Measurements from ENCODE around the gene SEC24D.
A peak's percentile ranks its signal among the peaks of the same experiment; 100 is the strongest.

The SEC24D gene

GRCh38 chr4:118729287-118730286 is 106.3 kb downstream of the SEC24D start:
- Histone ChIP-seq H3K4me1 (ENCODE audit: insufficient read depth, low read length, poor library complexity, severe bottlenecking) (peaks cover 10% of the 10 kb centered on the region), H3K36me3 (ENCODE audit: insufficient read depth, low read length) (peaks cover 53% of the 10 kb centered on the region), H3K9ac (ENCODE audit: low read depth, low read length, poor library complexity, severe bottlenecking) (no peak overlapping the region), H3K4me2 (ENCODE audit: low read depth, low read length, poor library complexity, severe bottlenecking) (peak overlapping the region; percentile 29), H3K9me3 (ENCODE audit: insufficient read depth, low read depth, low read length) (no peaks in the 10 kb centered on the region), H4K20me1 (ENCODE audit: insufficient read depth, low read length, poor library complexity, severe bottlenecking) (no peaks in the 10 kb centered on the region), H3K4me3 (ENCODE audit: low read length, poor library complexity, severe bottlenecking) (no peak overlapping the region), H3K9me2 (replicated peaks; ENCODE audit: low read depth, low read length) (no peaks in the 10 kb centered on the region), H3F3A (ENCODE audit: low read depth) (no peaks in the 10 kb centered on the region), H3K79me2 (ENCODE audit: insufficient read depth, low read length) (no peaks in the 10 kb centered on the region), H3K27me3 (ENCODE audit: insufficient read depth, low read length, poor library complexity, severe bottlenecking) (no peaks in the 10 kb centered on the region), H2AFZ (ENCODE audit: low read length) (no peak overlapping the region)
- TF ChIP-seq EZH2phosphoT487 (IDR thresholded peaks at IDR 0.05; ENCODE audit: borderline replicate concordance) (no peak), CTCF (conservative IDR thresholded peaks at IDR 0.05; ENCODE audit: low read length) (no peak)

GRCh38 chr4:118727360-118727759 is 108.6 kb downstream of the SEC24D start:
- Histone ChIP-seq H3K36me3 (ENCODE audit: insufficient read depth, low read length) (peaks cover 65% of the 10 kb centered on the region), H3K4me2 (ENCODE audit: low read depth, low read length, poor library complexity, severe bottlenecking) (no peak overlapping the region)
- TF ChIP-seq CTCF (conservative IDR thresholded peaks at IDR 0.05; ENCODE audit: low read length) (no peak), EZH2phosphoT487 (IDR thresholded peaks at IDR 0.05; ENCODE audit: borderline replicate concordance) (no peak)

GRCh38 chr4:118723369-118723768 is 112.6 kb downstream of the SEC24D start:
- H3F3A ChIP-seq (ENCODE audit: low read depth): no peaks in the 10 kb centered on the region
- no peak overlapping the region for H3K4me3 ChIP-seq (ENCODE audit: low read length, poor library complexity, severe bottlenecking)

More at GRCh38 chr4:118727360-118727759, 108.6 kb downstream of the SEC24D start:
- Histone ChIP-seq H3K9ac (ENCODE audit: low read depth, low read length, poor library complexity, severe bottlenecking) (no peak overlapping the region), H3K27me3 (ENCODE audit: insufficient read depth, low read length, poor library complexity, severe bottlenecking) (no peaks in the 10 kb centered on the region), H4K20me1 (ENCODE audit: insufficient read depth, low read length, poor library complexity, severe bottlenecking) (no peaks in the 10 kb centered on the region), H3K4me3 (ENCODE audit: low read length, poor library complexity, severe bottlenecking) (no peak overlapping the region), H3K9me2 (replicated peaks; ENCODE audit: low read depth, low read length) (no peaks in the 10 kb centered on the region), H3K9me3 (ENCODE audit: insufficient read depth, low read depth, low read length) (no peaks in the 10 kb centered on the region), H3K79me2 (ENCODE audit: insufficient read depth, low read length) (no peaks in the 10 kb centered on the region), H3F3A (ENCODE audit: low read depth) (no peaks in the 10 kb centered on the region), H3K4me1 (ENCODE audit: insufficient read depth, low read length, poor library complexity, severe bottlenecking) (peaks cover 10% of the 10 kb centered on the region), H2AFZ (ENCODE audit: low read length) (no peak overlapping the region)

More at GRCh38 chr4:118723369-118723768, 112.6 kb downstream of the SEC24D start:
- Histone ChIP-seq H3K79me2 (ENCODE audit: insufficient read depth, low read length) (no peaks in the 10 kb centered on the region), H4K20me1 (ENCODE audit: insufficient read depth, low read length, poor library complexity, severe bottlenecking) (no peaks in the 10 kb centered on the region), H3K9ac (ENCODE audit: low read depth, low read length, poor library complexity, severe bottlenecking) (no peak overlapping the region), H3K4me1 (ENCODE audit: insufficient read depth, low read length, poor library complexity, severe bottlenecking) (no peaks in the 10 kb centered on the region), H3K9me3 (ENCODE audit: insufficient read depth, low read depth, low read length) (no peaks in the 10 kb centered on the region), H3K27me3 (ENCODE audit: insufficient read depth, low read length, poor library complexity, severe bottlenecking) (no peaks in the 10 kb centered on the region), H3K36me3 (ENCODE audit: insufficient read depth, low read length) (peaks cover 49% of the 10 kb centered on the region; the same call in 1 of the 2 replicates), H3K4me2 (ENCODE audit: low read depth, low read length, poor library complexity, severe bottlenecking) (no peak overlapping the region), H3K9me2 (replicated peaks; ENCODE audit: low read depth, low read length) (no peaks in the 10 kb centered on the region), H2AFZ (ENCODE audit: low read length) (no peak overlapping the region)
- no peak for TF ChIP-seq CTCF (conservative IDR thresholded peaks at IDR 0.05; ENCODE audit: low read length)
- TF ChIP-seq EZH2phosphoT487 (IDR thresholded peaks at IDR 0.05; ENCODE audit: borderline replicate concordance): no peak
